Keratinocyte (primary cell): ENCODE measurements around the gene BRSK2. TPM values are rescaled to one million over a fixed set of nuclear protein-coding genes. Genes with fewer than 3 reads are reported as not detected.

Experiments used
- DNase-seq: peaks from one replicate; pipeline ENCODE4 v3.0.0-alpha.2; 2011; ENCODE audit warnings: low read depth, missing footprints, low spot score
- FAIRE-seq: peaks from 2 replicates; lab custom pipeline; 2011; peaks lifted over from hg19 to GRCh38; lab: Jason Lieb, UNC
- H2AFZ ChIP-seq: 2 replicates; pipeline ENCODE4 v1.6.0; 2012; ENCODE audit warnings: low read length, control low read depth, inconsistent platforms; ENCODE audit not compliant: control insufficient read depth
- H3K27ac ChIP-seq: 2 replicates; pipeline ENCODE4 v1.5.1; 2011; ENCODE audit warnings: low read length; ENCODE audit not compliant: control insufficient read depth, insufficient read depth
- H3K27me3 ChIP-seq: 3 replicates; pipeline ENCODE4 v1.6.0; 2011; ENCODE audit warnings: low read length; ENCODE audit not compliant: control insufficient read depth, insufficient read depth; ENCODE audit errors: extremely low read depth
- H3K36me3 ChIP-seq, 2 experiments: 2 replicates in 1 of 2; 3 replicates in 1 of 2; pipeline ENCODE4 v1.5.1; 2011; ENCODE audit warnings: low read length in 2 of 2, mild to moderate bottlenecking in 1 of 2; ENCODE audit not compliant: control insufficient read depth in 2 of 2, insufficient read depth in 2 of 2; ENCODE audit errors: extremely low read depth in 1 of 2
- H3K4me1 ChIP-seq: 3 replicates; pipeline ENCODE4 v1.5.1; 2011; ENCODE audit warnings: low read length; ENCODE audit not compliant: control insufficient read depth, insufficient read depth; ENCODE audit errors: extremely low read depth
- H3K4me2 ChIP-seq: 3 replicates; pipeline ENCODE4 v1.6.0; 2011; ENCODE audit warnings: low read depth, low read length; ENCODE audit not compliant: control insufficient read depth, insufficient read depth; ENCODE audit errors: extremely low read depth
- H3K4me3 ChIP-seq, 3 experiments: fragments of 200-600 bp in 1 of 3; sonication (generic) in 1 of 3; 2 replicates in 2 of 3; 3 replicates in 1 of 3; pipeline ENCODE4 v1.5.1; 2011 to 2016; ENCODE audit warnings: low read length in 3 of 3, mild to moderate bottlenecking in 3 of 3, control low read depth in 2 of 3, inconsistent platforms in 1 of 3, low read depth in 1 of 3, mixed read lengths in 1 of 3, mixed run types in 1 of 3, moderate library complexity in 1 of 3; ENCODE audit not compliant: control insufficient read depth in 2 of 3, insufficient read depth in 2 of 3; ENCODE audit errors: extremely low read depth in 1 of 3
- H3K79me2 ChIP-seq: 2 replicates; pipeline ENCODE4 v1.6.0; 2012; ENCODE audit warnings: low read length; ENCODE audit not compliant: control insufficient read depth, insufficient read depth
- H3K9ac ChIP-seq: 3 replicates; pipeline ENCODE4 v1.6.0; 2011; ENCODE audit warnings: low read length; ENCODE audit not compliant: control insufficient read depth, insufficient read depth; ENCODE audit errors: extremely low read depth
- H3K9me1 ChIP-seq: 3 replicates; pipeline ENCODE4 v1.6.0; 2011; ENCODE audit warnings: low read length; ENCODE audit not compliant: control insufficient read depth, insufficient read depth; ENCODE audit errors: extremely low read depth
- H3K9me3 ChIP-seq: 2 replicates; pipeline ENCODE4 v1.5.1; 2012; ENCODE audit warnings: low read depth, low read length; ENCODE audit not compliant: control insufficient read depth
- H4K20me1 ChIP-seq: 3 replicates; pipeline ENCODE4 v1.6.0; 2011; ENCODE audit warnings: low read length; ENCODE audit not compliant: control insufficient read depth, insufficient read depth; ENCODE audit errors: extremely low read depth
- CTCF ChIP-seq, 3 experiments: IDR thresholded peaks in 1 of 3; conservative IDR thresholded peaks in 1 of 3; optimal IDR thresholded peaks in 1 of 3; 2 replicates in 2 of 3; 3 replicates in 1 of 3; pipeline versions ENCODE3 to v1.5.1; 2011; ENCODE audit warnings: low read length in 3 of 3, mild to moderate bottlenecking in 3 of 3, moderate library complexity in 2 of 3, control low read depth in 1 of 3, inconsistent platforms in 1 of 3; ENCODE audit not compliant: insufficient read depth in 2 of 3; ENCODE audit errors: extremely low read depth in 1 of 3
- EZH2 ChIP-seq: IDR thresholded peaks from one replicate; pipeline ENCODE4 v1.6.1; 2012; ENCODE audit warnings: inconsistent platforms, mild to moderate bottlenecking, low read length, moderate library complexity
- dilution Hi-C: fragments of 300-500 bp; cut with MboI; formaldehyde crosslinking; loops from one replicate; pipeline ENCODE4 v1.7.0; 2020; ENCODE audit warnings: low sequenced_read_pairs; ENCODE audit not compliant: extremely low pct_ligation_motif_present
- polyA plus RNA-seq, 5 experiments: library from polyadenylated mRNA; depleted of rRNA in 3 of 5; stranded (reverse) in 3 of 5; stranded (forward) in 1 of 5; unstranded in 1 of 5; fragments of >200 nt; gene quantifications; 1 replicate in 1 of 5; 2 replicates in 3 of 5; 3 replicates in 1 of 5; pipeline versions ENCODE4 v1.2.1 to v1.2.3, GENCODE V29; 2011 to 2012; ENCODE audit warnings: missing spikeins in 2 of 5, low read depth in 1 of 5, low replicate concordance in 1 of 5

BRSK2 gene
- polyA plus RNA-seq, 1 donor (not counting 4 experiments of a cell fraction or from before 2014, with no cell fraction given) = 0.09 TPM

- no peaks in the 10 kb centered on the region for H3K79me2 ChIP-seq
- no peak for FAIRE-seq
- no peaks in the 10 kb centered on the region for H3K36me3 ChIP-seq
- no peaks in the 10 kb centered on the region for H3K9me1 ChIP-seq
- H3K4me3 ChIP-seq = no peak overlapping the region
- no peak overlapping the region for H3K9ac ChIP-seq
- no peaks in the 10 kb centered on the region for H4K20me1 ChIP-seq
- dilution Hi-C loops = no loop called here
- no peak for TF ChIP-seq CTCF (optimal IDR thresholded peaks at IDR 0.05 in 1 of 3, IDR thresholded peaks at IDR 0.05 in 1 of 3, conservative IDR thresholded peaks at IDR 0.05 in 1 of 3; ENCODE audit: extremely low read depth in 1 of 3, insufficient read depth in 2 of 3, low read length in 3 of 3)
- TF ChIP-seq EZH2 = no peak
- no peaks in the 10 kb centered on the region for H3K27me3 ChIP-seq
- DNase-seq = no peak
- no peaks in the 10 kb centered on the region for H3K4me1 ChIP-seq
- H3K4me2 ChIP-seq = no peak overlapping the region
- peaks cover 15% of the 10 kb centered on the region for H3K9me3 ChIP-seq
- H2AFZ ChIP-seq = no peak overlapping the region
- no peak overlapping the region for H3K27ac ChIP-seq
Measured at GRCh38 chr11:1412377-1413095, 22.8 kb downstream of the BRSK2 start.

GRCh38 chr11:1414650-1415049, 24.9 kb downstream of the BRSK2 start:
- H3K27me3 ChIP-seq = no peaks in the 10 kb centered on the region
- dilution Hi-C loops = no loop called here
- H3K27ac ChIP-seq = no peak overlapping the region
- peaks cover 15% of the 10 kb centered on the region for H3K9me3 ChIP-seq
- TF ChIP-seq CTCF (optimal IDR thresholded peaks at IDR 0.05 in 1 of 3, IDR thresholded peaks at IDR 0.05 in 1 of 3, conservative IDR thresholded peaks at IDR 0.05 in 1 of 3; ENCODE audit: extremely low read depth in 1 of 3, insufficient read depth in 2 of 3, low read length in 3 of 3) = no peak
- TF ChIP-seq EZH2 = no peak
- H3K4me2 ChIP-seq = no peak overlapping the region
- no peaks in the 10 kb centered on the region for H3K9me1 ChIP-seq
- H3K79me2 ChIP-seq = no peaks in the 10 kb centered on the region
- no peaks in the 10 kb centered on the region for H4K20me1 ChIP-seq
- H3K9ac ChIP-seq = no peak overlapping the region
- no peak overlapping the region for H3K4me3 ChIP-seq
- DNase-seq = no peak
- no peak for FAIRE-seq
- H2AFZ ChIP-seq = no peak overlapping the region
- no peaks in the 10 kb centered on the region for H3K4me1 ChIP-seq
- H3K36me3 ChIP-seq = no peaks in the 10 kb centered on the region
